Measurements from ENCODE around the gene FOXD1. TPM values are rescaled to one million over a fixed set of nuclear protein-coding genes. Genes with fewer than 3 reads are reported as not detected.
A peak's percentile ranks its signal among the peaks of the same experiment; 100 is the strongest.

The FOXD1 gene
- polyA plus RNA-seq, 1 donor (not counting 4 experiments of a cell fraction or from before 2014, with no cell fraction given): 7.0 TPM

DNA sequence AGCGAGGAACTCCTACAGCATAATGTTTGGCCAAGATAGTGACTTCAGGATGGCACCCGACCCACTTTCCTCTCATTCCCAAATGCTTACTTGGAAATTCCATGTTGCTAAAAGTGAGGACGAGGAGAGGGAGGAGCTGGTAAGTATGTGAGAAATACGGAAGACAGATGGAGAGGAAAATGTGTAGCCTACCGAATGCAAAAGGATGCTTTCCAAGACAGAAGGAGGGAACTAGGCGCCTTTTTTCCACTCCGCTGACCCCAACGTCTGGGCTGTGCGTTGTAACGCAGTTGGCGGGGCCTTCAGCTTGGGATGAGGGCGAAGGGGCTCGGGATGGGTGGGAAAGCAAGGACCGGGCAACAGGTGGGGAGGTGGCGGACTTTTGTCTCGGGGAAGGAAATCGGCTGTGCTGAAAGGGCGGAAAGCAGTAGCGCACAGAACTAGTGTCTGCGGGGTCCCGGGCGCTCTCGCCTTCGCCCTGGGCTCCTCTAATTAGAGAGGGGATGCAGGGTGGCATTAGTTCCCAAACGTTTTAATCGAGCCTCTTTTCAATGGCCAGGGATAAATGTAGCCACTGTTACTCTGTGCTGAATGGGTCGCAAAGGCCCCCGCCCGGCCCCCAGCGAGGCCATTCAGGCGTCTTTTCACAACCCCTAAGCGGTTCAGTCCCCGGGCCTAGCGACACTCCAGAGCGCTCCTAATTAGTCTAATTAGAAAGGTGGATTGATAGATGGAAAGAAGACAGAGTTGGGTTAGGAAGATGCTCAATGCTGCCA, 12.6 kb downstream of the FOXD1 start:
- H3K27me3 ChIP-seq (ENCODE audit: control insufficient read depth, extremely low read depth, insufficient read depth, low read length): peaks cover 22% of the 10 kb centered on the region
- TF ChIP-seq, protein P1, sequence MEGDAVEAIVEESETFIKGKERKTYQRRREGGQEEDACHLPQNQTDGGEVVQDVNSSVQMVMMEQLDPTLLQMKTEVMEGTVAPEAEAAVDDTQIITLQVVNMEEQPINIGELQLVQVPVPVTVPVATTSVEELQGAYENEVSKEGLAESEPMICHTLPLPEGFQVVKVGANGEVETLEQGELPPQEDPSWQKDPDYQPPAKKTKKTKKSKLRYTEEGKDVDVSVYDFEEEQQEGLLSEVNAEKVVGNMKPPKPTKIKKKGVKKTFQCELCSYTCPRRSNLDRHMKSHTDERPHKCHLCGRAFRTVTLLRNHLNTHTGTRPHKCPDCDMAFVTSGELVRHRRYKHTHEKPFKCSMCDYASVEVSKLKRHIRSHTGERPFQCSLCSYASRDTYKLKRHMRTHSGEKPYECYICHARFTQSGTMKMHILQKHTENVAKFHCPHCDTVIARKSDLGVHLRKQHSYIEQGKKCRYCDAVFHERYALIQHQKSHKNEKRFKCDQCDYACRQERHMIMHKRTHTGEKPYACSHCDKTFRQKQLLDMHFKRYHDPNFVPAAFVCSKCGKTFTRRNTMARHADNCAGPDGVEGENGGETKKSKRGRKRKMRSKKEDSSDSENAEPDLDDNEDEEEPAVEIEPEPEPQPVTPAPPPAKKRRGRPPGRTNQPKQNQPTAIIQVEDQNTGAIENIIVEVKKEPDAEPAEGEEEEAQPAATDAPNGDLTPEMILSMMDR (optimal IDR thresholded peaks at IDR 0.05 in 1 of 3, IDR thresholded peaks at IDR 0.05 in 1 of 3, conservative IDR thresholded peaks at IDR 0.05 in 1 of 3; ENCODE audit: extremely low read depth in 1 of 3, insufficient read depth in 2 of 3, low read length in 3 of 3): no peak
- TF ChIP-seq EZH2 (IDR thresholded peaks at IDR 0.05; ENCODE audit: low read length): no peak
- H3K4me2 ChIP-seq (ENCODE audit: control insufficient read depth, extremely low read depth, insufficient read depth, low read depth, low read length): peak overlapping the region; percentile 6
- H3K4me1 ChIP-seq (ENCODE audit: control insufficient read depth, extremely low read depth, insufficient read depth, low read length): peaks cover 21% of the 10 kb centered on the region
- H3K79me2 ChIP-seq (ENCODE audit: control insufficient read depth, insufficient read depth, low read length): no peaks in the 10 kb centered on the region
- DNase-seq (ENCODE audit: low read depth, low spot score) (no peak), FAIRE-seq (no peak)
- dilution Hi-C loops (cut with MboI; ENCODE audit: extremely low pct_ligation_motif_present, low sequenced_read_pairs): no loop called here
- no peak overlapping the region for H3K27ac ChIP-seq (ENCODE audit: control insufficient read depth, insufficient read depth, low read length)
- H3K36me3 ChIP-seq (ENCODE audit: control insufficient read depth in 2 of 2, extremely low read depth in 1 of 2, insufficient read depth in 2 of 2, low read length in 2 of 2): no peaks in the 10 kb centered on the region
- H2AFZ ChIP-seq (ENCODE audit: control insufficient read depth, low read length): peak overlapping the region; percentile 29
- no peaks in the 10 kb centered on the region for H4K20me1 ChIP-seq (ENCODE audit: control insufficient read depth, extremely low read depth, insufficient read depth, low read length)
- H3K9me3 ChIP-seq (ENCODE audit: control insufficient read depth, low read depth, low read length): no peaks in the 10 kb centered on the region
- no peaks in the 10 kb centered on the region for H3K9me1 ChIP-seq (ENCODE audit: control insufficient read depth, extremely low read depth, insufficient read depth, low read length)
- no peak overlapping the region for H3K4me3 ChIP-seq (ENCODE audit: control insufficient read depth in 2 of 3, extremely low read depth in 1 of 3, insufficient read depth in 2 of 3, low read depth in 1 of 3, low read length in 3 of 3)
- peak overlapping the region; percentile 69 for H3K9ac ChIP-seq (ENCODE audit: control insufficient read depth, extremely low read depth, insufficient read depth, low read length)

DNA sequence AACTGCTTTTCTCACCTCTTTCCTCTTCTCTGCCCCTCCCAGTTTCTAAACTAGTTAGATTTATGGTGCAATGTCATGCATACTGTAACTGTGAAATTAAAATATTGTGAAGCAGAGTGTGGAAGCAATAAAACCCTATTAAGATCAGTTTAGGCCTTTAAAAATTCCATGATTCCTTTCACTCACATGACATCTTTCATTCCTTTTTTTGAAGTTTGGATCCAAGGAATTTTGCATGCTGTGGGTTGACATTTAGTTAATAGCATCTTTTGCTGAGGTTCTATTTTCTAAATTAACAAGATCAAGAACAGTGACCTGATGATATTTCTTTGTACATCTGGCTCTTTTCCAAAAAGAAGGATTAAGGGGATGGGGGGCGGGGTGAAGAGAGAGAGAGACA, 13.7 kb downstream of the FOXD1 start:
- FAIRE-seq (no peak), DNase-seq (ENCODE audit: low read depth, low spot score) (no peak)
- Histone ChIP-seq H3K4me2 (ENCODE audit: control insufficient read depth, extremely low read depth, insufficient read depth, low read depth, low read length) (no peak overlapping the region), H2AFZ (ENCODE audit: control insufficient read depth, low read length) (no peak overlapping the region), H3K27me3 (ENCODE audit: control insufficient read depth, extremely low read depth, insufficient read depth, low read length) (peaks cover 22% of the 10 kb centered on the region), H3K4me1 (ENCODE audit: control insufficient read depth, extremely low read depth, insufficient read depth, low read length) (peaks cover 21% of the 10 kb centered on the region), H4K20me1 (ENCODE audit: control insufficient read depth, extremely low read depth, insufficient read depth, low read length) (no peaks in the 10 kb centered on the region), H3K36me3 (ENCODE audit: control insufficient read depth in 2 of 2, extremely low read depth in 1 of 2, insufficient read depth in 2 of 2, low read length in 2 of 2) (no peaks in the 10 kb centered on the region), H3K9me3 (ENCODE audit: control insufficient read depth, low read depth, low read length) (no peaks in the 10 kb centered on the region), H3K9me1 (ENCODE audit: control insufficient read depth, extremely low read depth, insufficient read depth, low read length) (no peaks in the 10 kb centered on the region), H3K9ac (ENCODE audit: control insufficient read depth, extremely low read depth, insufficient read depth, low read length) (no peak overlapping the region), H3K79me2 (ENCODE audit: control insufficient read depth, insufficient read depth, low read length) (no peaks in the 10 kb centered on the region), H3K27ac (ENCODE audit: control insufficient read depth, insufficient read depth, low read length) (no peak overlapping the region), H3K4me3 (ENCODE audit: control insufficient read depth in 2 of 3, extremely low read depth in 1 of 3, insufficient read depth in 2 of 3, low read depth in 1 of 3, low read length in 3 of 3) (no peak overlapping the region)
- TF ChIP-seq EZH2 (IDR thresholded peaks at IDR 0.05; ENCODE audit: low read length): no peak
- TF ChIP-seq, protein P1 (optimal IDR thresholded peaks at IDR 0.05 in 1 of 3, IDR thresholded peaks at IDR 0.05 in 1 of 3, conservative IDR thresholded peaks at IDR 0.05 in 1 of 3; ENCODE audit: extremely low read depth in 1 of 3, insufficient read depth in 2 of 3, low read length in 3 of 3): no peak
- dilution Hi-C loops (cut with MboI; ENCODE audit: extremely low pct_ligation_motif_present, low sequenced_read_pairs): no loop called here

Measured in keratinocyte (primary cell).